HepG2 (cell line): ENCODE results near the gene CENPM. TPM values are rescaled to one million over a fixed set of nuclear protein-coding genes. Genes with fewer than 3 reads are reported as not detected.

Experiments used
- BCL3 ChIP-seq: sonication (generic); formaldehyde crosslinking; IDR thresholded peaks from 2 replicates; pipeline ENCODE4 v1.5.1; 2020; ENCODE audit warnings: mild to moderate bottlenecking, missing genetic modification reagents, moderate library complexity
- SIN3B ChIP-seq: fragments of 150-350 bp; IDR thresholded peaks from 2 replicates; pipeline ENCODE4 v1.6.1; 2014; ENCODE audit warnings: low read length
- ZBTB40 ChIP-seq, 2 experiments: fragments of 450-650 bp in 1 of 2; sonication (generic) in 1 of 2; formaldehyde crosslinking in 1 of 2; IDR thresholded peaks; 2 replicates each; pipeline versions ENCODE4 v1.6.1 to v1.8.0; 2016 to 2022; ENCODE audit warnings: antibody characterized with exemption in 1 of 2, mild to moderate bottlenecking in 1 of 2, missing genetic modification reagents in 1 of 2
- ZSCAN12 ChIP-seq: sonication (generic); formaldehyde crosslinking; IDR thresholded peaks from 2 replicates; pipeline ENCODE4 v1.9.0; 2021; ENCODE audit warnings: mild to moderate bottlenecking, missing genetic modification reagents
- polyA plus RNA-seq, 8 experiments: library from polyadenylated mRNA; depleted of rRNA in 3 of 8; stranded (reverse) in 7 of 8; unstranded in 1 of 8; fragments of >200 nt; fragmentation: Illumina TruSeq in 4 of 8; extraction: Trizol in 4 of 8; gene quantifications; 2 replicates each; pipeline versions ENCODE4 v1.2.1 to v1.2.3, GENCODE V29; 2011 to 2016; ENCODE audit warnings: low read depth in 4 of 8, missing spikeins in 1 of 8, mixed read lengths in 1 of 8; ENCODE audit not compliant: insufficient read depth in 1 of 8
- total RNA-seq, 5 experiments: library from RNA; depleted of rRNA; stranded (reverse); fragments of >200 nt; fragmentation: Illumina TruSeq; extraction: Trizol; gene quantifications; 2 replicates each; pipeline ENCODE4 v1.2.3, GENCODE V29; 2016; ENCODE audit warnings: low read depth in 1 of 5

The CENPM gene
- total and polyA plus RNA-seq, 2 of the 13 experiments (the other 11 are each of a cell fraction or from before 2014, with no cell fraction given) = 11.2 to 37.3 TPM

- TF ChIP-seq ZBTB40 (IDR thresholded peaks at IDR 0.05) (no peak), ZBTB40 (CRISPR knock-in tag; IDR thresholded peaks at IDR 0.05) (no peak), BCL3 (no peak), ZSCAN12 (CRISPR knock-in tag) (no peak), SIN3B (no peak)
- TF ChIP-seq, all 625 proteins: peak for 0
Observed at GRCh38 chr22:41978732-41979131, 31.8 kb upstream of the CENPM start (continued).
